GM15510 (cell line): ENCODE measurements around the gene CFAP99.

Source experiments
- POLR2A ChIP-seq: IDR thresholded peaks from 3 replicates; pipeline ENCODE4 v1.6.1; 2011; ENCODE audit warnings: borderline replicate concordance; ENCODE audit not compliant: insufficient read length; ENCODE audit errors: extremely low read depth

CFAP99 gene

DNA sequence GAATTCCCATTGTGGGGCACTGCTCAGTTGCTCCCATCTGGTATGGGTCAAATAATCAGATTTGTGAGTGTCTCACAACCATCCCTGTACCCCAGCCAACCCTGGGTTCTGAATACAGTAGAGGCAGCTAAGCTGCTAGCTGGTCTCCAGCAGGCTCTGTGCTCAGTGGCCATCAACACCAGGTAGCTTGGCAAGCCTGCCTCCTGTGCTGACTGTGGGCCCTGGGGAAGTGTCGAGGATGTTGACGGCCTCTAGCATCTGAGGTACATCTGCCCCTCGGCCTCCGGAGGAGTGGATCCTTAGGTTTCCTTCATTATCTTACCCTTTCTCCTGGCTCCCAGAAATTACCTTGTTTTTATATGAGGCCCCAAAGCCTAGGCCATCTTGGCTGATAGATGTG lies 63.4 kb downstream of the CFAP99 start:
- no peak for TF ChIP-seq POLR2A

DNA sequence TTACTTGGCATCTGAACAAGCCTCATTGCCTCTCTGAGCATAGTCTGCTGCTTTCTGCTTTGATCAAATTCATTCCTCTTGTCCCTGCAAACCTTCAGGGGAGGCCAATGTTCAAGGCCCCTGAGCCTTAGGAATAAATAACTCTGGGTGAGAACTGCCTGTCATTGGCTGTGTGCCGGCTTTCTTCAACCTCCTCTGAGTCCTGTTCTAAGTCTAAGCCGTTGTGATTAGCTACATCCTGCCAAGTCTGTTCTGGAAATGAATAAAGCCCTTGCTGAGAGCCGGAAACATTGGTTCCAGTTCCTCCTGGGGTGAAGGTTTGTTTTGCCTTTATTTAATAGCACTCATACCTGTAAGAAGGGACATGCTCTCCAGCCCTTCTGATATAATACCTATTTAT lies 63.9 kb downstream of the CFAP99 start:
- no peak for TF ChIP-seq POLR2A

DNA sequence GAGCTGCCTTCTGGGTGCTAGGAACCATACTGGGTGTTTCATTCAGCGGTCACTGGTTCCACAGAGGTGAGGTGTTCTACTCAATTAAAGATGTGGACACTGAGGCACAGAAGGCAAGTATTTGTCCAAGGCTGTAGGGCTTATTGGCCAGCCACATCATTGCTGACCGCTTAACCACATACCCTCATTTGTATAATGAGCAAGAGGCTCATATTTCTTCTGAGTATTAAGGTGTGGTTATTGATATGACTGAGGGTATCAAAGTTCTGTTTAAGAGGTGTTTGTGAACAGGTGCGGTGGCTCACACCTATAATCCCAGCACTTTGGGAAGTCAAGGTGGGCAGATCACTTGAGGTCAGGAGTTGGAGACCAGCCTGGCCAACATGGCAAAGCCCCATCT lies 64.5 kb downstream of the CFAP99 start:
- no peak for TF ChIP-seq POLR2A

DNA sequence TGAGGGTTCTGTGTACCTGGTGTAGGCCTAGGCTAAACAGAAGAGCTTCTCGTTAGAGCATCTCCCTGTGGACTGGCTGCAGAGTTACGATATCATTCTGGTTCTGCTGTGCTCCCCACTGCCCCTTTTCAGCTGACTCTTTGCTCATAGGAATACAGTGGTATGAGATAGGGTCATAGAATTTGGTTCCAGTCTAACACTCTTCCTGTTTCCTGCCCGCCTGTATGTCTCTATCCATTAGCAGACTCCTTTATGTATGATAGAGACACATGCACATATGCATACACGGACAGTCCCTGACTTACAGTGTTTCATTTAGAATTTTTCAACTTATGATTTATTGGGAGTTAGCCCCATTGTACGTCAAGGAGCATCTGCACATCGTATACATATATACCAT lies 65.4 kb downstream of the CFAP99 start:
- no peak for TF ChIP-seq POLR2A

DNA sequence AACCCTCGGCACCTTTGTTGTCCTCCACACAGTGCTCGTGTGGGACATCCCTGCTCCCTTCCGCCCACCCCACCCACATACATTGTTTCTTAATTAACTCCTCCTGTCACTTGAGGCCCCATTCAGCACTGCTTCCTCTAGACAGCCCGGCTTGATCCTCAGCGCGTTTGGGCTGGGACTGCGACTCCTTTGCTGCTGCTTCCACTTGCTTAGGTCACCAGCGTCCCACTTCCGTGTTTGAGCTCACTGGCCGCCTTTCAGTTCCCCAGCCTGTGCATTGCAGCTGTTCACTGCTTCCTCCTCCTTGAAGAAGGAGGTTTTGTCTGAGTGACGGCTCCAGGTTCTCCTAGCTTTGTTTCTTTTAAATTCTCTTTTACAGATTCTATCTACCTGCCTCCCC lies 66.2 kb downstream of the CFAP99 start:
- TF ChIP-seq POLR2A, result no peak

DNA sequence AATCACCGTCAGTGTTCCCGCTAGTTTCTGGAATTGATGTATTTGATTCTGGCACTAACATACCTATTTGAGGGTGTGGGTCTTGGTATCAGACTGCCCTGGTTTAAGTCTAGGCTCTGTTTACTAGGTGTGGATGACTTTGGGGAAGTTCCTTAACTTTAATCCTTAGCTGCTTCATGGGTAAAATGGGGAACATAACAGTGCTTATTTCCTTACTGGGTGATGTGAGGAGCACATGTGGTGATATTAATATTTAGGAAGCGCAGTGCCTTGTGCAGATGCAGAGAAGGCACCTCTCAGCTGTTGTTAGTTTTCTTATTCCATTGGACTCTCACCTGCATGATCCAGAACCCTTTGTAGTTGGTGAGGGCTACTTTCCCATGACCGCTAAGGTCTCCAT lies 67.2 kb downstream of the CFAP99 start:
- no peak for TF ChIP-seq POLR2A

GRCh38 chr4:2486981-2487380 lies 68.2 kb downstream of the CFAP99 start:
- no peak for TF ChIP-seq POLR2A

DNA sequence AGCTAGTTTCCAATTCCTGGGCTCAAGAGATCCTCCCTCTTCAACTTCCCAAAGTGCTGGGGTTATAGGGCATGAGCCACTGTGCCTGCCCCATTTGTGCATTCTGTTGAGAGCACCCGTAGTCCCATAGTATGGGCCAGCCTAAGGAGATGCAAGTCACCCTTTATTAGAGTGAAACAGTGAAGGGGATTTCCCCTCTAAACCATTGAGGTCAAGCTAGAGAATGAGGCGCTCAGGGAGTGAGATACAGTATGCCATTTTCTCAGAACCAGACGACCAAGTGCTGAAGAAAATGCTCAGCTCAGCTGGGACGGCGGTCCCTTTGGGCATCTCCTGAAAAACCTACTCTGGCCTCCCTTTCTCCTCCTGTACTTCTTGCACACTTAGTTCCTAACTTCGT lies 68.9 kb downstream of the CFAP99 start:
- TF ChIP-seq POLR2A, result no peak

- no peak for TF ChIP-seq POLR2A
These were observed 70.5 kb downstream of the CFAP99 start for GRCh38 chr4:2489081-2489805.

DNA sequence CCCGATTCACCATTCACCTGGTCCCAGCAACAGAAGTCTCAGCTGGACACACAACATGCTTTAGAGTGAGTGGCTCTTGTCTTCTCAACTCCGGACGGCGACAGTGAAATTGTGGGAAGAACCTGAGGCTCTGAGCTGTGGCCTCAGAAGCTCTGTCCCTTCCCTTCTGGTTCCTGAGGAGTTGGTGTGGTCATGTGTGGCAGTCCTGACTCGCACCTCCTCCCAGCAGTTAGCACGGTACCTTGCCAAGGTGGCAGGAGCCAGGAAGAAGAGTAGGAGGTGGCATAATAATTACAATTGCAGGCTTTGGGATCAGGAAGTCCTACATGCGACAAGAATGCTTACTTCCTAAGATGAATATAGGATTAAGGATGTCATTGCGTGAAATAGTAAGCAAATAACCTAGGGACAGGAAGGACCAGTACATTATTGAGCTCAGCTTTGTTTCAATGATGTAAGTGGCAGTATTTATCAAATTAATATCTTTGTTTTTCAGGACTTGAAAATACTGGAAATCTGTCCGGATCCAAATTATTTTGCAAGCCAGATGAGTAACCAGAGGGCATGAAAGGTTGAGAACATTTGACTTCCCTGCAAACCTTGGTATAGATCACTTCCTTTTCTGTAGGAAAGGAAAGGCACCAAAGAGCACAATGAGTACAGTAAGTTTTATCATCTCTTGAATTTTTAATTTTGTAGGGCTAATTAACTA lies 71.2 kb downstream of the CFAP99 start:
- TF ChIP-seq POLR2A, result no peak

DNA sequence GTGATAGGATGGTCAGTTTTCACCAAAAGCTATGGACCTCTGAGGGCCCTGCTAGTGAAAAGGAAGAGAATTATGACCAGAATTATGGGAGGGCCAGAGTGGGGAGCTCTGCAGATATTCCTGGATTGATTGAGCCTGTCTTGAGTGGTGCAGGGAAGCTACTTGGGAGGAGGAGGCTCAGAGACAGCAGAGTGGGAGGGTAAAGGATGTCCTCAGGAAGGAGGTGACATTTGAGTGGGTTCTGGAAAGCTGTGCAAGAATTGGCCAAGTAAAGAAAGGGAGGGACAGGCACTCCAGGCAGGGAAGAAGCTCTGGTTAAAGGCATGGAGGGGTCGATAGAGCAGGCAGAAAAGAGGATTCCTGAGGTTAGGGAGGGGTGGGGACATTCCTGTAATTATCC lies 74.2 kb downstream of the CFAP99 start:
- no peak for TF ChIP-seq POLR2A

DNA sequence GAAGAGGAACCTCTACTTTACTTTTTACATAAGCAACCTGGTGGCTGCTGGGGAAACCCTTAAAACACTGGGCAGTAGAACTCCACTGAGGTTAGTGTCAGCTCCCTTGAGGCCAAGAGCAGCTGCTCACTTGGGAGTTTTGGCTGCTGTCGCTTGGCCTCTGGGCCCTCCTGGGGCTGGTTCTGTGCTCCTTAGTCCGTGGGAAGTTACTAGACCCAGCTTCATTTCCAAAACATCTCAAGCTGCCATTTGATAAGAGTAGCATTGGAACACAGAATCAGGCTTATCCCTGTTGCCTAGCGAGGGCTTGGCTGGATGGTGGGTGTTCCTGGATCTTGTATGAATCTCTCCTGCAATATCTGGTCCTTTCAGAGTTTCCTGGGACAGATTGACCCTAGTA lies 76.2 kb downstream of the CFAP99 start:
- no peak for TF ChIP-seq POLR2A

DNA sequence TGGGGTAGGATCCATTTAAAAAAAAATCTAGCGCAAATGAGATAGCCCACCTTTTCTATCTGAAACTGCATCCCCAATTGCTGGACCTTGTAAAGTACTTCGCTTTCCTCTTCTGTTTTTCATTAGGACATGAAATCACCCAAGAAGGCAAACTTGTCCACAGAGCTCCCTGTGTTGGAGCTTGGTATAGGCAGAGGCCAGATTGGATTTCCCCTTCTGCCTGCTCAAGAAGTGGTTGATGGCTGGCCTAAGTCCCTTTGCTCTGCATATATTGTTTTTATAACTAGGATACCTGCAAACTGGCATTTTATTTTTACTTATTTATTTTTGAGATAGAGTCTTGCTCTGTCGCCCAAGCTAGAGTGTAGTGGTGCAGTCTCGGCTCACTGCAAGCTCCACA lies 78.6 kb downstream of the CFAP99 start:
- TF ChIP-seq POLR2A, result no peak

GRCh38 chr4:2497931-2498330 lies 79.2 kb downstream of the CFAP99 start:
- no peak for TF ChIP-seq POLR2A

- no peak for TF ChIP-seq POLR2A
These were observed 81.8 kb downstream of the CFAP99 start for GRCh38 chr4:2500547-2500946.

DNA sequence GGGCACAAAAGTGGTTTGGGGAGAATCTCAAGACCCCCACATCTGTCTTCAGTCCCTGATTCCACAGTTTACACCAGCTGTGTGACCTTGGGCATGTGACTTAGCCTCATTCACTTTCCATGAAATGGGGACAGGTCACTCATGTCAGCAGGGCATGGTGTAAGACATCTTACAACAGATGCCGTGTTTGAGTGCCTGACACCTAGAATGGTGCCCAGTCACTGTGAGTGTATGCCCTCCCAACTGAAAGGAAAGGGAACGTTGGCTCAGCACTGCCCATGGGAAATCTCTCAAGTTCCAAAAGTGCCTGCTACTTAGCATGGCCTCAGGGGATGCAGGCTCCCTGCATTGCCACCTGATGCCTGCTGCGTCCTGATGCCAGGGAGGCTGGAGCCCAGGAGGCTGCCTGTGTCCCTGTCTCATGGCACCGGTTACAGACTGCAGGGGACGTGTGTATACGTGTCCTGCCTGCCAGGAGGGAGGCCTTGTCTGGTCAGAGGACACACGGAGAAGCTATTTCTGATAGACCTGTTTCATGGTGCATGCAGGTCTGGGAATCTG lies 82.4 kb downstream of the CFAP99 start:
- TF ChIP-seq POLR2A, result no peak
